ENCODE results near the gene PRDM8.

Gene PRDM8

DNA sequence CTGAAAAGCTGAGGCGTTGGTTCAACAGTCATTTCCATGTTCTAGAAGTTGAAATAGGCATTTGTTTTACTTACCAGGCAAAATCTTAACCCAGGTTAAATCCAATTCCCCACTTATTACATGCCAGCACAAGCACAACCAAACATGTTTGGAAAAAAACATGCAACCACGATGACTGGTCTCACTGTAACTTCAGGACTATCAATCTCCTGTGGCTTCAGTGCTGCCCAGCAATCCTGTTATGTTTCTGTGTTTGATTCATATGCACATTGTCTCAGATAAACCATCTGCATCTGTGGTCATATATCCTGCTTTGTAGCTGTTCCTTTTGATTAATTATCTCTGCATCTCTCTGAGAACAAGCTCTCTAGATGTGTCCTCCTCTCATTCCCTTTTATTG, 28.3 kb downstream of the PRDM8 start:
- Histone ChIP-seq H3K36me3 (ENCODE audit: low read length) (no peaks in the 10 kb centered on the region), H2AFZ (ENCODE audit: low read depth, low read length, severe bottlenecking) (no peak overlapping the region), H3K9me2 (replicated peaks; ENCODE audit: insufficient read depth, low read length) (no peaks in the 10 kb centered on the region), H3K79me2 (ENCODE audit: insufficient read depth, low read length) (no peaks in the 10 kb centered on the region), H3K27me3 (ENCODE audit: low read length) (no peaks in the 10 kb centered on the region), H3K27ac (ENCODE audit: low read depth, low read length) (no peak overlapping the region), H3K4me3 (ENCODE audit: insufficient read depth, low read length, poor library complexity, severe bottlenecking) (no peak overlapping the region), H3K9me3 (ENCODE audit: insufficient read depth, low read length) (no peaks in the 10 kb centered on the region), H3K9ac (ENCODE audit: low read length) (no peak overlapping the region), H4K20me1 (ENCODE audit: low read depth, low read length) (no peaks in the 10 kb centered on the region), H3F3A (ENCODE audit: insufficient read depth) (no peaks in the 10 kb centered on the region), H3K4me2 (ENCODE audit: low read depth, low read length, poor library complexity, severe bottlenecking) (no peak overlapping the region)
- TF ChIP-seq, protein P1, sequence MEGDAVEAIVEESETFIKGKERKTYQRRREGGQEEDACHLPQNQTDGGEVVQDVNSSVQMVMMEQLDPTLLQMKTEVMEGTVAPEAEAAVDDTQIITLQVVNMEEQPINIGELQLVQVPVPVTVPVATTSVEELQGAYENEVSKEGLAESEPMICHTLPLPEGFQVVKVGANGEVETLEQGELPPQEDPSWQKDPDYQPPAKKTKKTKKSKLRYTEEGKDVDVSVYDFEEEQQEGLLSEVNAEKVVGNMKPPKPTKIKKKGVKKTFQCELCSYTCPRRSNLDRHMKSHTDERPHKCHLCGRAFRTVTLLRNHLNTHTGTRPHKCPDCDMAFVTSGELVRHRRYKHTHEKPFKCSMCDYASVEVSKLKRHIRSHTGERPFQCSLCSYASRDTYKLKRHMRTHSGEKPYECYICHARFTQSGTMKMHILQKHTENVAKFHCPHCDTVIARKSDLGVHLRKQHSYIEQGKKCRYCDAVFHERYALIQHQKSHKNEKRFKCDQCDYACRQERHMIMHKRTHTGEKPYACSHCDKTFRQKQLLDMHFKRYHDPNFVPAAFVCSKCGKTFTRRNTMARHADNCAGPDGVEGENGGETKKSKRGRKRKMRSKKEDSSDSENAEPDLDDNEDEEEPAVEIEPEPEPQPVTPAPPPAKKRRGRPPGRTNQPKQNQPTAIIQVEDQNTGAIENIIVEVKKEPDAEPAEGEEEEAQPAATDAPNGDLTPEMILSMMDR (IDR thresholded peaks at IDR 0.05; ENCODE audit: insufficient read depth, low read length, poor library complexity, severe bottlenecking), result no peak
- no peak for TF ChIP-seq EZH2phosphoT487 (conservative IDR thresholded peaks at IDR 0.05; ENCODE audit: low read length)

DNA sequence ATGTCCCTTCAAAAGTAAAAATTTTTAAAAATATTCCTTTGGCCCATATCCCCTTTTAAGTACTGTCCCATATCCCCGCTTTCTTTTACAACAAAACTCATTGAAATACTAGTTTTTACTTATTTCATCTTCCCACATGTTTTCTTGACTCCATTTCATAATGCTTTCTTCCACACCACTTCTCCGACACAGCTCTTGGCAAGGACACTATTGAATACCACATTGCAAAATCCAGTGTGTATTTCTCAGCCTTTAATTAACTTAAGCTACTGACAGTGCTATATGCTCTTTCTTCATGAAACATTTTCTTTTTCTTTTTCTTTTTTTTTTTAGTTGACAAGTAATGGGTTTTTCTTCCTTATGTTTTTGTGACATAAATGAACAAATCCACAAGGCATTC, 28.8 kb downstream of the PRDM8 start:
- Histone ChIP-seq H3K79me2 (ENCODE audit: insufficient read depth, low read length) (no peaks in the 10 kb centered on the region), H3K9me3 (ENCODE audit: insufficient read depth, low read length) (no peaks in the 10 kb centered on the region), H3K27me3 (ENCODE audit: low read length) (no peaks in the 10 kb centered on the region), H3K9ac (ENCODE audit: low read length) (no peak overlapping the region), H2AFZ (ENCODE audit: low read depth, low read length, severe bottlenecking) (no peak overlapping the region), H3K9me2 (replicated peaks; ENCODE audit: insufficient read depth, low read length) (no peaks in the 10 kb centered on the region), H3K27ac (ENCODE audit: low read depth, low read length) (no peak overlapping the region), H3K4me2 (ENCODE audit: low read depth, low read length, poor library complexity, severe bottlenecking) (no peak overlapping the region), H3K4me3 (ENCODE audit: insufficient read depth, low read length, poor library complexity, severe bottlenecking) (no peak overlapping the region), H4K20me1 (ENCODE audit: low read depth, low read length) (no peaks in the 10 kb centered on the region), H3K36me3 (ENCODE audit: low read length) (no peaks in the 10 kb centered on the region), H3F3A (ENCODE audit: insufficient read depth) (no peaks in the 10 kb centered on the region)
- no peak for TF ChIP-seq EZH2phosphoT487 (conservative IDR thresholded peaks at IDR 0.05; ENCODE audit: low read length)
- TF ChIP-seq, protein P1 (IDR thresholded peaks at IDR 0.05; ENCODE audit: insufficient read depth, low read length, poor library complexity, severe bottlenecking), result no peak

DNA sequence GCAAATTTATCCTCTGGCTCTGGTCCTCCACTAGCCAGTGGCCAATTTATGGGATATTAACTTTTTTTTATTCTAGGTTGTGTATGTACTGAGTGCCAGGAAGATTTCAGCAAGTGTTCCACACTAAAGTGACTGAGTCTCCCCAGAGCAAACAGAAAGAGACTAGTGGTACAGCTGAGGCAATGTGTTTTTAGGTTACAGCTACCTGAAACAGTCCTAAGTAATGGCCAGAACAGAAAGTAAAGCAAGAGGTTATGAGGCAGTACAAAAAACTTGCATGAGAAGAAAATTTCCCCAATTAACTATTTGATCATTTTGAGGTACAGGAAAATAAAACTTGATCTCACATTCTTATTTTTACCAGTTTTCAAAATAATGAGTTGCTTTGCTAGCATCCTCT, 31.2 kb downstream of the PRDM8 start:
- Histone ChIP-seq H3K4me3 (ENCODE audit: insufficient read depth, low read length, poor library complexity, severe bottlenecking) (no peak overlapping the region), H3K4me2 (ENCODE audit: low read depth, low read length, poor library complexity, severe bottlenecking) (no peak overlapping the region), H3K9me3 (ENCODE audit: insufficient read depth, low read length) (no peaks in the 10 kb centered on the region), H4K20me1 (ENCODE audit: low read depth, low read length) (no peaks in the 10 kb centered on the region), H2AFZ (ENCODE audit: low read depth, low read length, severe bottlenecking) (no peak overlapping the region), H3K36me3 (ENCODE audit: low read length) (no peaks in the 10 kb centered on the region), H3F3A (ENCODE audit: insufficient read depth) (no peaks in the 10 kb centered on the region), H3K9ac (ENCODE audit: low read length) (no peak overlapping the region), H3K79me2 (ENCODE audit: insufficient read depth, low read length) (no peaks in the 10 kb centered on the region), H3K9me2 (replicated peaks; ENCODE audit: insufficient read depth, low read length) (no peaks in the 10 kb centered on the region), H3K27ac (ENCODE audit: low read depth, low read length) (no peak overlapping the region), H3K27me3 (ENCODE audit: low read length) (no peaks in the 10 kb centered on the region)
- TF ChIP-seq EZH2phosphoT487 (conservative IDR thresholded peaks at IDR 0.05; ENCODE audit: low read length), result no peak
- TF ChIP-seq, protein P1 (IDR thresholded peaks at IDR 0.05; ENCODE audit: insufficient read depth, low read length, poor library complexity, severe bottlenecking), result no peak
